HCT116 (cell line): ENCODE measurements around the gene DGKZ. TPM values are rescaled to one million over a fixed set of nuclear protein-coding genes. Genes with fewer than 3 reads are reported as not detected.

Experiments
- ATAC-seq: fragments of 200-7000 bp; cut with Tn5 transposase; 2 replicates; pipeline ENCODE4 v1.9.1; 2020; ENCODE audit warnings: mild to moderate bottlenecking, moderate library complexity
- BruUV-seq: library from RNA; stranded (reverse); fragments of 400-500 nt; replicated peaks from 2 replicates; lab custom pipeline; 2021; lab: Mats Ljungman, UMichigan
- CTCF ChIA-PET: fragments of 300-600 bp; sonication (Branson Sonifier 250); formaldehyde crosslinking; loops from one replicate; lab custom pipeline; 2021; ENCODE audit warnings: antibody characterized with exemption; lab: Charles Lee
- POLR2A ChIA-PET: fragments of 300-600, 350-600 bp; sonication (Branson Sonifier 250); formaldehyde crosslinking; loops from one replicate; lab custom pipeline; 2021; ENCODE audit warnings: antibody characterized with exemption; lab: Charles Lee
- RAD21 ChIA-PET, 2 experiments: fragments of 300-600 bp; sonication (Branson Sonifier 250); formaldehyde crosslinking; loops; one replicate each; lab custom pipeline; 2023; ENCODE audit warnings: low total read pairs in 2 of 2; ENCODE audit not compliant: uncharacterized antibody in 2 of 2, unreplicated experiment in 2 of 2, low non-redundant PET in 1 of 2; lab: Charles Lee
- DNase-seq: peaks from one replicate; pipeline ENCODE4 v3.0.0-alpha.2; 2010; ENCODE audit warnings: low read depth, low spot score
- H2AFZ ChIP-seq: fragments of 200-600 bp; shearing (Covaris generic), sonication (generic); 2 replicates; pipeline ENCODE4 v1.6.1; 2017; ENCODE audit warnings: low read depth, mixed run types, mixed read lengths, antibody characterized with exemption, low read length; ENCODE audit not compliant: poor library complexity, severe bottlenecking
- H3K27ac ChIP-seq: 2 replicates; pipeline ENCODE4 v1.5.1; 2012; ENCODE audit warnings: low read depth, low read length
- H3K27me3 ChIP-seq: fragments of 200-600 bp; sonication (generic); 2 replicates; pipeline ENCODE4 v1.6.1; 2016; ENCODE audit warnings: mixed run types, low read length, mixed read lengths; ENCODE audit not compliant: insufficient read depth
- H3K36me3 ChIP-seq, 2 experiments: fragments of 200-500 bp in 1 of 2; fragments of 200-600 bp in 1 of 2; sonication (Bioruptor generic) in 1 of 2; sonication (generic) in 1 of 2; 2 replicates each; pipeline versions ENCODE4 v1.5.1 to v1.6.1; 2014 to 2016; ENCODE audit warnings: low read length in 2 of 2, inconsistent platforms in 1 of 2, mixed read lengths in 1 of 2, mixed run types in 1 of 2; ENCODE audit not compliant: insufficient read depth in 2 of 2, control insufficient read depth in 1 of 2
- H3K4me1 ChIP-seq, 2 experiments: fragments of 200-600 bp in 1 of 2; sonication (generic) in 1 of 2; 2 replicates each; pipeline versions ENCODE4 v1.5.1 to v1.6.1; 2012 to 2017; ENCODE audit warnings: low read length in 2 of 2, inconsistent platforms in 1 of 2, mild to moderate bottlenecking in 1 of 2, mixed read lengths in 1 of 2, mixed run types in 1 of 2, moderate library complexity in 1 of 2; ENCODE audit not compliant: insufficient read depth in 2 of 2, control insufficient read depth in 1 of 2
- H3K4me2 ChIP-seq: fragments of 200-600 bp; sonication (generic); 2 replicates; pipeline ENCODE4 v1.6.1; 2017; ENCODE audit warnings: mixed run types, low read length, mixed read lengths
- H3K4me3 ChIP-seq, 2 experiments: fragments of 200-600 bp in 1 of 2; sonication (generic) in 1 of 2; replicated peaks in 1 of 2; 2 replicates each; pipeline ENCODE4 v1.5.1; 2011 to 2016; ENCODE audit warnings: low read length in 2 of 2, control low read depth in 1 of 2, low read depth in 1 of 2, mild to moderate bottlenecking in 1 of 2, mixed read lengths in 1 of 2, mixed run types in 1 of 2
- H3K79me2 ChIP-seq: fragments of 200-600 bp; sonication (generic); 2 replicates; pipeline ENCODE4 v1.6.1; 2017; ENCODE audit warnings: mild to moderate bottlenecking, mixed run types, low read length, moderate library complexity, mixed read lengths; ENCODE audit not compliant: insufficient read depth
- H3K9ac ChIP-seq: fragments of 200-600 bp; sonication (generic); 2 replicates; pipeline ENCODE4 v1.6.1; 2016; ENCODE audit warnings: low read length, mixed read lengths
- H3K9me2 ChIP-seq: fragments of 200-600 bp; sonication (generic), shearing (Covaris generic); 2 replicates; pipeline ENCODE4 v1.6.1; 2017; ENCODE audit warnings: mixed run types, mild to moderate bottlenecking, moderate library complexity; ENCODE audit not compliant: insufficient read depth
- H3K9me3 ChIP-seq, 2 experiments: fragments of 200-500 bp in 1 of 2; fragments of 200-600 bp in 1 of 2; sonication (Bioruptor generic) in 1 of 2; sonication (generic) in 1 of 2; 2 replicates each; pipeline ENCODE4 v1.6.1; 2014 to 2017; ENCODE audit warnings: low read length in 2 of 2, mixed read lengths in 2 of 2, inconsistent platforms in 1 of 2, low read depth in 1 of 2, mild to moderate bottlenecking in 1 of 2, mixed run types in 1 of 2, moderate library complexity in 1 of 2; ENCODE audit not compliant: control insufficient read depth in 1 of 2, insufficient read depth in 1 of 2
- H4K20me1 ChIP-seq: fragments of 200-600 bp; sonication (generic), shearing (Covaris generic); 2 replicates; pipeline ENCODE4 v1.6.1; 2017; ENCODE audit warnings: mixed run types, mild to moderate bottlenecking, moderate library complexity; ENCODE audit not compliant: insufficient read depth
- ELF1 ChIP-seq: IDR thresholded peaks from 2 replicates; pipeline ENCODE4 v1.6.1; 2012; ENCODE audit warnings: low read depth, borderline replicate concordance
- EZH2 ChIP-seq: fragments of 200-600 bp; sonication (generic); IDR thresholded peaks from 2 replicates; pipeline ENCODE4 v1.6.1; 2017; ENCODE audit warnings: antibody characterized with exemption, mixed run types
- SP1 ChIP-seq: IDR thresholded peaks from 2 replicates; pipeline ENCODE4 v1.6.1; 2012; ENCODE audit warnings: low read depth
- SRF ChIP-seq: IDR thresholded peaks from 2 replicates; pipeline ENCODE4 v1.6.1; 2012; ENCODE audit warnings: low read depth
- ZFX ChIP-seq: fragments of 450-650 bp; IDR thresholded peaks from 2 replicates; pipeline ENCODE4 v1.6.1; 2017
- ZNF274 ChIP-seq: fragments of 200-500 bp; sonication (Bioruptor generic); IDR thresholded peaks from 2 replicates; pipeline ENCODE4 v1.6.1; 2014; ENCODE audit warnings: mild to moderate bottlenecking, low read depth, low read length, inconsistent platforms
- intact Hi-C: fragments of 100-400 bp; cut with micrococcal nuclease; formaldehyde crosslinking; loops from 2 replicates; pipeline ENCODE4 v1.10.0; 2022
- total RNA-seq: library from RNA; stranded (reverse); gene quantifications from one replicate; pipeline ENCODE4 v1.2.1, GENCODE V29; 2021; ENCODE audit not compliant: unreplicated experiment
- TF ChIP-seq, protein P1 (sequence below), 3 experiments: fragments of 200-600 bp in 1 of 3; sonication (generic) in 1 of 3; IDR thresholded peaks in 2 of 3; conservative IDR thresholded peaks in 1 of 3; 2 replicates each; pipeline ENCODE4 v1.5.1; 2012 to 2017; ENCODE audit warnings: low read depth in 2 of 3, low read length in 2 of 3, antibody characterized with exemption in 1 of 3, borderline replicate concordance in 1 of 3, control low read depth in 1 of 3, mild to moderate bottlenecking in 1 of 3, mixed read lengths in 1 of 3, mixed run types in 1 of 3, moderate library complexity in 1 of 3; ENCODE audit not compliant: insufficient read depth in 1 of 3
- TF ChIP-seq, protein P2 (sequence below): IDR thresholded peaks from 2 replicates; pipeline ENCODE4 v1.6.1; 2011; ENCODE audit warnings: mild to moderate bottlenecking, low read length, moderate library complexity; ENCODE audit not compliant: insufficient replicate concordance; ENCODE audit errors: extremely low read depth
- TF ChIP-seq, protein P3 (sequence below): IDR thresholded peaks from 2 replicates; pipeline ENCODE4 v1.6.1; 2012

The DGKZ gene
- total RNA-seq, 1 experiment from 2014 or later: 70.2 TPM

DNA sequence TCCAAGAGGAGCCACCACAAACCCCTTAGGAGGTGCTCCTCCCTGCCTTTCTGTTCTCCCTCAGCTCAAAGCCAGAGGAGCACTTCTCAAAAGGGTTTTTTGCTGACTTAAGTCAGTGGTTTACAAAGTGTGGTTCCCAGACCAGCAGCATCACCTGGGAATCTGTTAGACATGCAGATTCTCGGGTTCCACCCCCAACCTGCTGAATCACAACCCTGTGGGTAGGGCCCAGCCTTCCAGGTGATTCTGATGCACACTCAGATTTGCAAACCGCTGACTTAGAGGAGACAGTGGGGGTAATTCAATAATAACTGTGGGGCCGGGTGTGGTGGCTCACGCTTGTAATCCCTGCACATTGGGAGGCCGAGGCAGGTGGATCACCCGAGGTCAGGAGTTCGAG lies 47.0 kb upstream of the DGKZ start:
- CTCF ChIA-PET: no interaction called here
- Histone ChIP-seq H4K20me1 (no peaks in the 10 kb centered on the region), H3K9me3 (no peaks in the 10 kb centered on the region), H3K79me2 (no peaks in the 10 kb centered on the region), H3K9ac (no peak overlapping the region), H3K27ac (no peak overlapping the region), H3K4me3 (no peak overlapping the region), H3K36me3 (no peaks in the 10 kb centered on the region), H2AFZ (no peak overlapping the region), H3K4me1 (peaks cover 0 to 9% of the 10 kb centered on the region in 2 experiments; a peak in 2 of 4 replicates), H3K4me2 (no peak overlapping the region), H3K9me2 (no peaks in the 10 kb centered on the region), H3K27me3 (no peaks in the 10 kb centered on the region)
- no TSS peak for BruUV-seq
- POLR2A ChIA-PET: interaction anchor here (0.7 kb wide), 1 partner anchor 639 kb away, joined by 3 read pairs; no protein-coding TSS in a partner anchor
- DNase-seq: no peak
- RAD21 ChIA-PET: no interaction called here
- no peak for ATAC-seq
- TF ChIP-seq EZH2 (no peak), ZFX (no peak), ZNF274 (no peak), SRF (no peak), SP1 (no peak), ELF1 (no peak)
- TF ChIP-seq, protein P1, sequence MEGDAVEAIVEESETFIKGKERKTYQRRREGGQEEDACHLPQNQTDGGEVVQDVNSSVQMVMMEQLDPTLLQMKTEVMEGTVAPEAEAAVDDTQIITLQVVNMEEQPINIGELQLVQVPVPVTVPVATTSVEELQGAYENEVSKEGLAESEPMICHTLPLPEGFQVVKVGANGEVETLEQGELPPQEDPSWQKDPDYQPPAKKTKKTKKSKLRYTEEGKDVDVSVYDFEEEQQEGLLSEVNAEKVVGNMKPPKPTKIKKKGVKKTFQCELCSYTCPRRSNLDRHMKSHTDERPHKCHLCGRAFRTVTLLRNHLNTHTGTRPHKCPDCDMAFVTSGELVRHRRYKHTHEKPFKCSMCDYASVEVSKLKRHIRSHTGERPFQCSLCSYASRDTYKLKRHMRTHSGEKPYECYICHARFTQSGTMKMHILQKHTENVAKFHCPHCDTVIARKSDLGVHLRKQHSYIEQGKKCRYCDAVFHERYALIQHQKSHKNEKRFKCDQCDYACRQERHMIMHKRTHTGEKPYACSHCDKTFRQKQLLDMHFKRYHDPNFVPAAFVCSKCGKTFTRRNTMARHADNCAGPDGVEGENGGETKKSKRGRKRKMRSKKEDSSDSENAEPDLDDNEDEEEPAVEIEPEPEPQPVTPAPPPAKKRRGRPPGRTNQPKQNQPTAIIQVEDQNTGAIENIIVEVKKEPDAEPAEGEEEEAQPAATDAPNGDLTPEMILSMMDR (IDR thresholded peaks at IDR 0.05 in 2 of 3, conservative IDR thresholded peaks at IDR 0.05 in 1 of 3; ENCODE audit: borderline replicate concordance in 1 of 3, insufficient read depth in 1 of 3, low read depth in 2 of 3, low read length in 2 of 3): no peak
- TF ChIP-seq, protein P2, sequence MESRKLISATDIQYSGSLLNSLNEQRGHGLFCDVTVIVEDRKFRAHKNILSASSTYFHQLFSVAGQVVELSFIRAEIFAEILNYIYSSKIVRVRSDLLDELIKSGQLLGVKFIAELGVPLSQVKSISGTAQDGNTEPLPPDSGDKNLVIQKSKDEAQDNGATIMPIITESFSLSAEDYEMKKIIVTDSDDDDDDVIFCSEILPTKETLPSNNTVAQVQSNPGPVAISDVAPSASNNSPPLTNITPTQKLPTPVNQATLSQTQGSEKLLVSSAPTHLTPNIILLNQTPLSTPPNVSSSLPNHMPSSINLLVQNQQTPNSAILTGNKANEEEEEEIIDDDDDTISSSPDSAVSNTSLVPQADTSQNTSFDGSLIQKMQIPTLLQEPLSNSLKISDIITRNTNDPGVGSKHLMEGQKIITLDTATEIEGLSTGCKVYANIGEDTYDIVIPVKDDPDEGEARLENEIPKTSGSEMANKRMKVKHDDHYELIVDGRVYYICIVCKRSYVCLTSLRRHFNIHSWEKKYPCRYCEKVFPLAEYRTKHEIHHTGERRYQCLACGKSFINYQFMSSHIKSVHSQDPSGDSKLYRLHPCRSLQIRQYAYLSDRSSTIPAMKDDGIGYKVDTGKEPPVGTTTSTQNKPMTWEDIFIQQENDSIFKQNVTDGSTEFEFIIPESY: no peak
- TF ChIP-seq, protein P3, sequence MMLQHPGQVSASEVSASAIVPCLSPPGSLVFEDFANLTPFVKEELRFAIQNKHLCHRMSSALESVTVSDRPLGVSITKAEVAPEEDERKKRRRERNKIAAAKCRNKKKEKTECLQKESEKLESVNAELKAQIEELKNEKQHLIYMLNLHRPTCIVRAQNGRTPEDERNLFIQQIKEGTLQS: no peak
- intact Hi-C loops: no loop called here
